SK-N-SH treated with all-trans-retinoic acid at 6 μM for 48 hours (cell line): ENCODE measurements around the gene IGFBP7.

Experiments
- ARNTL ChIP-seq: fragments of 450-650 bp; formaldehyde crosslinking; IDR thresholded peaks from 2 replicates; pipeline ENCODE4 v1.5.0; 2020; ENCODE audit warnings: low read depth, mild to moderate bottlenecking, moderate library complexity, borderline replicate concordance
- CSRNP3 ChIP-seq: fragments of 250-450 bp; sonication (Bioruptor Pico); IDR thresholded peaks from 2 replicates; pipeline ENCODE4 v1.5.1; 2021; ENCODE audit warnings: mild to moderate bottlenecking, moderate library complexity
- ESRRG ChIP-seq: fragments of 250-450 bp; sonication (Bioruptor Pico); IDR thresholded peaks from 2 replicates; pipeline ENCODE4 v1.6.1; 2021; ENCODE audit warnings: mild to moderate bottlenecking
- GLIS3 ChIP-seq: fragments of 250-450 bp; sonication (Bioruptor Pico); IDR thresholded peaks from 2 replicates; pipeline ENCODE4 v1.5.0; 2020; ENCODE audit warnings: mild to moderate bottlenecking, moderate library complexity
- RARB ChIP-seq: fragments of 250-450 bp; sonication (Bioruptor Pico); IDR thresholded peaks from 2 replicates; pipeline ENCODE4 v1.8.0; 2021; ENCODE audit warnings: mild to moderate bottlenecking, moderate library complexity
- SNAI2 ChIP-seq: fragments of 250-450 bp; sonication (Bioruptor Pico); IDR thresholded peaks from 2 replicates; pipeline ENCODE4 v1.5.0; 2020; ENCODE audit warnings: mild to moderate bottlenecking, moderate library complexity
- ZFP30 ChIP-seq: fragments of 450-650 bp; formaldehyde crosslinking; IDR thresholded peaks from 2 replicates; pipeline ENCODE4 v1.5.0; 2022; ENCODE audit warnings: mild to moderate bottlenecking, moderate library complexity
- ZNF565 ChIP-seq: fragments of 450-650 bp; formaldehyde crosslinking; conservative IDR thresholded peaks from 2 replicates; pipeline ENCODE4 v1.5.0; 2020; ENCODE audit warnings: low read depth, mild to moderate bottlenecking, moderate library complexity
- TF ChIP-seq, protein P1 (sequence below): fragments of 250-450 bp; sonication (Bioruptor Pico); IDR thresholded peaks from 2 replicates; pipeline ENCODE4 v1.5.0; 2020; ENCODE audit warnings: mild to moderate bottlenecking, moderate library complexity
- TF ChIP-seq, protein P2 (sequence below): fragments of 250-450 bp; sonication (Bioruptor Pico); IDR thresholded peaks from 2 replicates; pipeline ENCODE4 v1.8.0; 2020; ENCODE audit warnings: mild to moderate bottlenecking, moderate library complexity, borderline replicate concordance

DNA sequence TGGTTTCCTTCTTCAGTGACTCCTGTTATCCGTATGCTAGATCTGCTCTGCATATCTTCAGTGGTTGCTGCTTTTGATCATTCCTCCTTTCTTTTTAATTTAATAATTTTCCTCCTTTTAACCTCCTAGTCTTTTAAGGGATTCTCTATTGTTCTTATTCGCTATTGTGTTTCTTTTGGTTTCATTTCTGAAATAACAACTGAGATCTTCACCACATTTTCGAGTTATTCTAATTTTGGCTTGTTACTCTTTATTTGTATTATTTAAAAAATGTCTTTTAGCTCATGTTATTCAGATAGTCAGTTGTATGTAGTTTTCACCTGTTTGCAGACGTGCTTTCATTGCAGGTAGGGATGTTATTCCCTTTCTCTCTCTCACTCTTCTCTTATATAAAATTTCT, 24.9 kb downstream of the IGFBP7 start:
- TF ChIP-seq ZFP30 (CRISPR knock-in tag) = no peak
- TF ChIP-seq ARNTL (CRISPR knock-in tag) = no peak
- no peak for TF ChIP-seq ESRRG (CRISPR knock-in tag)
- TF ChIP-seq, protein P1, sequence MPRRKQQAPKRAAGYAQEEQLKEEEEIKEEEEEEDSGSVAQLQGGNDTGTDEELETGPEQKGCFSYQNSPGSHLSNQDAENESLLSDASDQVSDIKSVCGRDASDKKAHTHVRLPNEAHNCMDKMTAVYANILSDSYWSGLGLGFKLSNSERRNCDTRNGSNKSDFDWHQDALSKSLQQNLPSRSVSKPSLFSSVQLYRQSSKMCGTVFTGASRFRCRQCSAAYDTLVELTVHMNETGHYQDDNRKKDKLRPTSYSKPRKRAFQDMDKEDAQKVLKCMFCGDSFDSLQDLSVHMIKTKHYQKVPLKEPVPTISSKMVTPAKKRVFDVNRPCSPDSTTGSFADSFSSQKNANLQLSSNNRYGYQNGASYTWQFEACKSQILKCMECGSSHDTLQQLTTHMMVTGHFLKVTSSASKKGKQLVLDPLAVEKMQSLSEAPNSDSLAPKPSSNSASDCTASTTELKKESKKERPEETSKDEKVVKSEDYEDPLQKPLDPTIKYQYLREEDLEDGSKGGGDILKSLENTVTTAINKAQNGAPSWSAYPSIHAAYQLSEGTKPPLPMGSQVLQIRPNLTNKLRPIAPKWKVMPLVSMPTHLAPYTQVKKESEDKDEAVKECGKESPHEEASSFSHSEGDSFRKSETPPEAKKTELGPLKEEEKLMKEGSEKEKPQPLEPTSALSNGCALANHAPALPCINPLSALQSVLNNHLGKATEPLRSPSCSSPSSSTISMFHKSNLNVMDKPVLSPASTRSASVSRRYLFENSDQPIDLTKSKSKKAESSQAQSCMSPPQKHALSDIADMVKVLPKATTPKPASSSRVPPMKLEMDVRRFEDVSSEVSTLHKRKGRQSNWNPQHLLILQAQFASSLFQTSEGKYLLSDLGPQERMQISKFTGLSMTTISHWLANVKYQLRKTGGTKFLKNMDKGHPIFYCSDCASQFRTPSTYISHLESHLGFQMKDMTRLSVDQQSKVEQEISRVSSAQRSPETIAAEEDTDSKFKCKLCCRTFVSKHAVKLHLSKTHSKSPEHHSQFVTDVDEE = no peak
- no peak for TF ChIP-seq CSRNP3 (CRISPR knock-in tag)
- no peak for TF ChIP-seq RARB (CRISPR knock-in tag)
- TF ChIP-seq SNAI2 = no peak
- no peak for TF ChIP-seq ZNF565 (CRISPR knock-in tag)
- TF ChIP-seq GLIS3 (CRISPR knock-in tag) = no peak
- TF ChIP-seq, protein P2, sequence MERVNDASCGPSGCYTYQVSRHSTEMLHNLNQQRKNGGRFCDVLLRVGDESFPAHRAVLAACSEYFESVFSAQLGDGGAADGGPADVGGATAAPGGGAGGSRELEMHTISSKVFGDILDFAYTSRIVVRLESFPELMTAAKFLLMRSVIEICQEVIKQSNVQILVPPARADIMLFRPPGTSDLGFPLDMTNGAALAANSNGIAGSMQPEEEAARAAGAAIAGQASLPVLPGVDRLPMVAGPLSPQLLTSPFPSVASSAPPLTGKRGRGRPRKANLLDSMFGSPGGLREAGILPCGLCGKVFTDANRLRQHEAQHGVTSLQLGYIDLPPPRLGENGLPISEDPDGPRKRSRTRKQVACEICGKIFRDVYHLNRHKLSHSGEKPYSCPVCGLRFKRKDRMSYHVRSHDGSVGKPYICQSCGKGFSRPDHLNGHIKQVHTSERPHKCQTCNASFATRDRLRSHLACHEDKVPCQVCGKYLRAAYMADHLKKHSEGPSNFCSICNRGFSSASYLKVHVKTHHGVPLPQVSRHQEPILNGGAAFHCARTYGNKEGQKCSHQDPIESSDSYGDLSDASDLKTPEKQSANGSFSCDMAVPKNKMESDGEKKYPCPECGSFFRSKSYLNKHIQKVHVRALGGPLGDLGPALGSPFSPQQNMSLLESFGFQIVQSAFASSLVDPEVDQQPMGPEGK (CRISPR knock-in tag) = no peak
